ENCODE data around the gene SUN3. TPM values are rescaled to one million over a fixed set of nuclear protein-coding genes. Genes with fewer than 3 reads are reported as not detected.

SUN3 gene
- total and polyA plus RNA-seq, 2 of the 8 experiments (the other 6 are each of a cell fraction or from before 2014, with no cell fraction given), result not detected

- no peaks in the 10 kb centered on the region for H3K27me3 ChIP-seq (replicated peaks in 1 of 4; ENCODE audit: control insufficient read depth in 3 of 4, extremely low read depth in 1 of 4, insufficient read depth in 3 of 4, low read length in 3 of 4)
- H3K4me3 ChIP-seq (ENCODE audit: extremely low read depth in 1 of 4, insufficient read depth in 2 of 4, low read depth in 3 of 4, low read length in 4 of 4), result no peak overlapping the region
- H3K56ac ChIP-seq (replicated peaks; ENCODE audit: insufficient read length, low read depth, low read length), result no peak overlapping the region
- H2AFZ ChIP-seq (ENCODE audit: low read length), result peak overlapping the region; percentile 53; the same call in 1 of the 2 replicates
- no peak for FAIRE-seq
- peaks cover 5% of the 10 kb centered on the region; the same call in 1 of the 2 replicates for H3K23me2 ChIP-seq (ENCODE audit: low read depth, low read length)
- H3K4me2 ChIP-seq (ENCODE audit: insufficient read depth in 1 of 2, low read depth in 2 of 2, low read length in 2 of 2), result no peak overlapping the region
- no peak overlapping the region for H4K5ac ChIP-seq (ENCODE audit: insufficient read length, low read depth, low read length)
- POLR2A ChIA-PET (ENCODE audit: partially characterized antibody), result interaction anchor here (1.2 to 2.6 kb wide), 2 partner anchors 28 to 46 kb away, joined by 3 to 14 read pairs; partner anchors contain the start of gene UPP1
- no peak overlapping the region for H3K4ac ChIP-seq (replicated peaks; ENCODE audit: insufficient read length, low read depth, low read length)
- DNase-seq (ENCODE audit: low read depth in 1 of 2, low spot score in 2 of 2), result no peak
- H2AK5ac ChIP-seq (ENCODE audit: low read depth, low read length), result no peak overlapping the region
- no peak overlapping the region for H3K14ac ChIP-seq (ENCODE audit: insufficient read length)
- no peaks in the 10 kb centered on the region for H3K9me3 ChIP-seq (ENCODE audit: insufficient read depth in 2 of 2, low read depth in 1 of 2, low read length in 1 of 2)
- H3K4me1 ChIP-seq (replicated peaks in 1 of 4; ENCODE audit: control insufficient read depth in 3 of 4, insufficient read depth in 4 of 4, low read length in 3 of 4), result peaks cover 5 to 26% (median 12%) of the 10 kb centered on the region in 4 experiments; a peak in 6 of 7 replicates
- no peaks in the 10 kb centered on the region for H3K79me2 ChIP-seq (ENCODE audit: control insufficient read depth in 1 of 2, insufficient read depth in 2 of 2, low read length in 2 of 2)
- H2BK15ac ChIP-seq (ENCODE audit: low read length), result no peak overlapping the region
- no peak overlapping the region for H3K27ac ChIP-seq (ENCODE audit: low read depth, low read length)
- H3K36me3 ChIP-seq (ENCODE audit: control insufficient read depth in 2 of 4, insufficient read depth in 4 of 4, low read length in 3 of 4), result no peaks in the 10 kb centered on the region
- peak overlapping the region; percentile 84; the same call in 1 of the 2 replicates for H2BK12ac ChIP-seq (ENCODE audit: low read depth, low read length)
- 0 out of 2 replicates have a peak overlapping the region, but pooled peaks have one; percentile 77 for H2BK20ac ChIP-seq (ENCODE audit: low read length)
- CTCF ChIA-PET (ENCODE audit: partially characterized antibody), result interaction anchor here (1.4 kb wide), 1 partner anchor 52 kb away, joined by 3 read pairs; no protein-coding TSS in a partner anchor
- H4K8ac ChIP-seq (ENCODE audit: extremely low read depth, insufficient read depth, low read length), result no peak overlapping the region
- H2BK120ac ChIP-seq (replicated peaks; ENCODE audit: low read depth, low read length), result no peak overlapping the region
- no peak overlapping the region for H3K18ac ChIP-seq (ENCODE audit: extremely low read depth, low read length)
- H3K9ac ChIP-seq (replicated peaks in 1 of 4; ENCODE audit: extremely low read depth in 1 of 4, low read depth in 3 of 4, low read length in 3 of 4), result no peak overlapping the region
- no peak overlapping the region for H3K23ac ChIP-seq (ENCODE audit: insufficient read length)
- no peak overlapping the region for H4K91ac ChIP-seq (replicated peaks; ENCODE audit: insufficient read length, low read length)
- H2BK5ac ChIP-seq (ENCODE audit: low read depth, low read length), result no peak overlapping the region
- H4K20me1 ChIP-seq (replicated peaks in 1 of 2; ENCODE audit: control insufficient read depth in 1 of 2, insufficient read depth in 2 of 2, low read length in 2 of 2), result no peaks in the 10 kb centered on the region
- no peaks in the 10 kb centered on the region for H3K79me1 ChIP-seq (ENCODE audit: low read depth, low read length)
- WGBS, 2 experiments (ENCODE audit: extremely low coverage in 1 of 2, insufficient coverage in 1 of 2, insufficient read length in 1 of 2, insufficient replicate concordance in 2 of 2, low coverage in 1 of 2, low lambda C conversion rate in 2 of 2, missing lambda C conversion rate in 1 of 2), result 51% methylated on average over 3 of the region's 3 CpGs; no CpG with 5 or more reads in 1 of the 2 experiments
- no peak for TF ChIP-seq ZNF274 (IDR thresholded peaks at IDR 0.05; ENCODE audit: borderline replicate concordance, extremely low read depth, low read length)
- no peak for TF ChIP-seq JUN (IDR thresholded peaks at IDR 0.05; ENCODE audit: low read depth, low read length)
- TF ChIP-seq SAP30 (IDR thresholded peaks at IDR 0.05; ENCODE audit: insufficient read depth, insufficient replicate concordance, low read length), result no peak
- TF ChIP-seq SRF (IDR thresholded peaks at IDR 0.05; ENCODE audit: low read depth, low read length), result no peak
- no peak for TF ChIP-seq RXRA (IDR thresholded peaks at IDR 0.05; ENCODE audit: insufficient read depth, low read depth, low read length)
- TF ChIP-seq EP300 (IDR thresholded peaks at IDR 0.05; ENCODE audit: borderline replicate concordance in 1 of 2, low read depth in 2 of 2, low read length in 2 of 2), result no peak
- no peak for TF ChIP-seq CHD1 (IDR thresholded peaks at IDR 0.05; ENCODE audit: low read depth, low read length)
- no peak for TF ChIP-seq BACH1 (IDR thresholded peaks at IDR 0.05; ENCODE audit: low read length)
- TF ChIP-seq SUZ12 (IDR thresholded peaks at IDR 0.05; ENCODE audit: low read length), result no peak
- TF ChIP-seq, protein P1, sequence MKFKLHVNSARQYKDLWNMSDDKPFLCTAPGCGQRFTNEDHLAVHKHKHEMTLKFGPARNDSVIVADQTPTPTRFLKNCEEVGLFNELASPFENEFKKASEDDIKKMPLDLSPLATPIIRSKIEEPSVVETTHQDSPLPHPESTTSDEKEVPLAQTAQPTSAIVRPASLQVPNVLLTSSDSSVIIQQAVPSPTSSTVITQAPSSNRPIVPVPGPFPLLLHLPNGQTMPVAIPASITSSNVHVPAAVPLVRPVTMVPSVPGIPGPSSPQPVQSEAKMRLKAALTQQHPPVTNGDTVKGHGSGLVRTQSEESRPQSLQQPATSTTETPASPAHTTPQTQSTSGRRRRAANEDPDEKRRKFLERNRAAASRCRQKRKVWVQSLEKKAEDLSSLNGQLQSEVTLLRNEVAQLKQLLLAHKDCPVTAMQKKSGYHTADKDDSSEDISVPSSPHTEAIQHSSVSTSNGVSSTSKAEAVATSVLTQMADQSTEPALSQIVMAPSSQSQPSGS (IDR thresholded peaks at IDR 0.05; ENCODE audit: low read length), result no peak
- TF ChIP-seq CBX5 (IDR thresholded peaks at IDR 0.05; ENCODE audit: low read depth, low read length), result no peak
- no peak for TF ChIP-seq RBBP5 (IDR thresholded peaks at IDR 0.05; ENCODE audit: borderline replicate concordance, low read depth, low read length)
Observed at GRCh38 chr7:48042636-48043035, 13.7 kb upstream of the SUN3 start.

Data from H1 (cell line).